ENCODE measurements around the gene NDUFS8. TPM values are rescaled to one million over a fixed set of nuclear protein-coding genes. Genes with fewer than 3 reads are reported as not detected.

NDUFS8 gene
- total RNA-seq, 1 donor from 2014 or later: 137 TPM

DNA sequence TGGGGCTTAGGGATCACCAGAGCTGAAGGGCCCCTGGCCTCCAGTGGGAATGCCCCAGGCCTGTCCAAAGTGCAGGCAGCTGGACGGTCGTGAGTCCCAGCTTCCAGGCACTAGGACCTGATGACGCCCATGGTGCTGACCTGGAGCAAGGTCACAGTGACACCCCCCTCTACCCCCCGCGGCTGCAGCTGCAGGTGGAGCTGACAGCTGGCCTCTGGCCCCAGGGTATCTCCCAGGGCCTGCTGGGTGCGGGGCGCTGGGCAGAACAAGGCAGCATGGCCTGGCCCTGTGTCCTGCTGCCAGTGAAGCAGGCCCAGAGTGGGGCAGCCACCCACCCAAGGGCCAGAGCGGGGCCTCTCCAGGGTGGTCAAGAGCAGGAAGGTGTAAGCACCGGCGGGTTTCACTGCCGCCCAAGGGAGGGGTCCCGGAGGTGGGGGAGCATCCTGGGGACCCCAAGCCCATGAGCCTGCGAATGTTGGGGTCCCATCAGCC is 7.8 kb downstream of the NDUFS8 start:
- H3K9me3 Mint-ChIP-seq: no peaks in the 10 kb centered on the region
- peaks cover 4% of the 10 kb centered on the region for H3K36me3 Mint-ChIP-seq (ENCODE audit: low read depth)
- H3K27me3 Mint-ChIP-seq (ENCODE audit: insufficient read depth): no peaks in the 10 kb centered on the region
- H3K4me1 Mint-ChIP-seq (ENCODE audit: low read depth): peaks cover 11% of the 10 kb centered on the region
- peak overlapping the region; percentile 93 for H3K4me3 Mint-ChIP-seq
- no peak overlapping the region for H3K27ac Mint-ChIP-seq
- DNase-seq (ENCODE audit: low spot score): no peak
- intact Hi-C loops (cut with micrococcal nuclease): loop anchor here (2.0 kb wide), 1 partner anchor 83 kb away; the partner anchor contains the start of gene CHKA

- no peaks in the 10 kb centered on the region for H3K27me3 Mint-ChIP-seq (ENCODE audit: insufficient read depth)
- peak within 1 kb of the TSS; percentile 93 for H3K4me3 Mint-ChIP-seq
- peak within 1 kb of the TSS; percentile 94 for H3K27ac Mint-ChIP-seq
- peaks cover 11% of the 10 kb centered on the region for H3K4me1 Mint-ChIP-seq (ENCODE audit: low read depth)
- peaks cover 4% of the 10 kb centered on the region for H3K36me3 Mint-ChIP-seq (ENCODE audit: low read depth)
- DNase-seq (ENCODE audit: low spot score): peak; percentile 54
- intact Hi-C loops (cut with micrococcal nuclease): loop anchor here (1.0 to 2.0 kb wide), 2 partner anchors 9 to 82 kb away; partner anchors contain the start of genes CHKA and NDUFS8
- H3K9me3 Mint-ChIP-seq: no peaks in the 10 kb centered on the region
Observed at GRCh38 chr11:68038718-68039525, 8.4 kb downstream of the NDUFS8 start, which contains the start of gene TCIRG1. TSS of gene TCIRG1 (plus strand) at chr11:68039025. CDS start at chr11:68041272, 2,247 bp downstream.

DNA sequence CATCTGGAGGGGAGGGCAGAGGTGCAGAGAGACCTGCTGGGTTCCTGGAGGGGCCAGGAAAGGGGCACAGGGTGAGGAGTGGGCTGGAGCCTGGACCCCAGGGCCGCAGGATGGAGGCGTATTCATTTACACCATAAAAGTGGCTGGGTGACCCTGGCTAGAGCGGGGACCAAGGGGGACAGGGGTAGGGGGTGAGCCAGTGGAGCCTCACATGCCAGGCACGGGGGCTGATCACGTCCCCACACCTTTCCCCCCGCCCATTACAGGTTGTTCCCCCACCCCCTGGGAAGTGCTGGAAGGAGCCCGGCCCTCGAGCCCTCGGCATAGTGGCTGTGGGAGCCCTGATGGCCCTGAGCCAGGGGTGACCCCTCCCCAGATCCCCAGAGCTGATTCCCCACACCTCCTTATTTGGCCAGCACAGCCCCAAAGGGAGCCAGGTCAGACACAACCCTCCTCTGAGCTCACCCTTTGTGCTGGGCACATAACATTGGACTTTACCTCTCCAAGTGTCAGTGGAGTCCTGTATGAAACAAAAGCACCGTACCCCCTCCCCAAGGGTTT is 9.1 kb downstream of the NDUFS8 start:
- peak overlapping the region; percentile 93 for H3K4me3 Mint-ChIP-seq
- peaks cover 11% of the 10 kb centered on the region for H3K4me1 Mint-ChIP-seq (ENCODE audit: low read depth)
- peak overlapping the region; percentile 94 for H3K27ac Mint-ChIP-seq
- intact Hi-C loops (cut with micrococcal nuclease): loop anchor here (1.0 to 2.0 kb wide), 3 partner anchors 9 to 81 kb away; partner anchors contain the start of genes CHKA, NDUFS8 and UNC93B1
- no peaks in the 10 kb centered on the region for H3K27me3 Mint-ChIP-seq (ENCODE audit: insufficient read depth)
- H3K36me3 Mint-ChIP-seq (ENCODE audit: low read depth): peaks cover 4% of the 10 kb centered on the region
- H3K9me3 Mint-ChIP-seq: no peaks in the 10 kb centered on the region
- no peak for DNase-seq (ENCODE audit: low spot score)

- Mint-ChIP-seq H3K4me1 (ENCODE audit: low read depth) (peaks cover 11% of the 10 kb centered on the region), H3K27me3 (ENCODE audit: insufficient read depth) (no peaks in the 10 kb centered on the region), H3K9me3 (no peaks in the 10 kb centered on the region), H3K27ac (peak overlapping the region; percentile 94), H3K36me3 (ENCODE audit: low read depth) (peaks cover 4% of the 10 kb centered on the region), H3K4me3 (peak overlapping the region; percentile 93)
- DNase-seq (ENCODE audit: low spot score): peak; percentile 55
- intact Hi-C loops (cut with micrococcal nuclease): loop anchor here (1.0 kb wide), 1 partner anchor 36 kb away; the partner anchor contains the start of gene UNC93B1
Observed at GRCh38 chr11:68040101-68040956, 9.8 kb downstream of the NDUFS8 start.

DNA sequence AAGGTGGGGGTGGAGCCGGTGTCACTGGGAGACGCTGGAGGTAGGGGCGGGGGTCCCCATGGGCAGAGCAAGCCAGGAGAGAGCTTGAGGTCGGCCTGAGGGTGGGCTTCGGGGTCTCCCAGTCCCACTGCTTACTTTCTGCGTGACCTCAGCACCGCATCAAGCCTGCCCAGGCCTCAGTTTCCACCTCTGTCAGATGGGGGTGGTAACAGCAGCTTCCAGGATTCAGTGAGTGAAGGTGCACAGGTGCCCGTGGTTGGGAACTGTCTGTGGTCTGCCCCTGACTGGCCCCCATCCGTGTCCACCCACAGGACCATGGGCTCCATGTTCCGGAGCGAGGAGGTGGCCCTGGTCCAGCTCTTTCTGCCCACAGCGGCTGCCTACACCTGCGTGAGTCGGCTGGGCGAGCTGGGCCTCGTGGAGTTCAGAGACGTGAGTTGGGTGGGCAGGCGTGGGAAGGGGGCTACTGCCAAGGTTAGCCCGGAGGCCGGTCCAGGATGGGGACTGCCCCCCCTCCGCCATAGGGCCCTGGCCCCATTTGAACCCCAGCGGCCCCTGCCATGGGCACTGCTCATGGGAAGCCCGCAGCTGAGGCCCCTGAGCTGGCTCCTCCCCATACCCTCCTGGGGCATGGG is 10.6 kb downstream of the NDUFS8 start:
- Mint-ChIP-seq H3K27ac (peak overlapping the region; percentile 94), H3K9me3 (no peaks in the 10 kb centered on the region), H3K4me1 (ENCODE audit: low read depth) (peaks cover 11% of the 10 kb centered on the region), H3K4me3 (peak overlapping the region; percentile 93), H3K36me3 (ENCODE audit: low read depth) (peaks cover 4% of the 10 kb centered on the region), H3K27me3 (ENCODE audit: insufficient read depth) (no peaks in the 10 kb centered on the region)
- DNase-seq (ENCODE audit: low spot score): no peak
- intact Hi-C loops (cut with micrococcal nuclease): loop anchor here (1.0 kb wide), 1 partner anchor 37 kb away; the partner anchor contains the start of gene UNC93B1

DNA sequence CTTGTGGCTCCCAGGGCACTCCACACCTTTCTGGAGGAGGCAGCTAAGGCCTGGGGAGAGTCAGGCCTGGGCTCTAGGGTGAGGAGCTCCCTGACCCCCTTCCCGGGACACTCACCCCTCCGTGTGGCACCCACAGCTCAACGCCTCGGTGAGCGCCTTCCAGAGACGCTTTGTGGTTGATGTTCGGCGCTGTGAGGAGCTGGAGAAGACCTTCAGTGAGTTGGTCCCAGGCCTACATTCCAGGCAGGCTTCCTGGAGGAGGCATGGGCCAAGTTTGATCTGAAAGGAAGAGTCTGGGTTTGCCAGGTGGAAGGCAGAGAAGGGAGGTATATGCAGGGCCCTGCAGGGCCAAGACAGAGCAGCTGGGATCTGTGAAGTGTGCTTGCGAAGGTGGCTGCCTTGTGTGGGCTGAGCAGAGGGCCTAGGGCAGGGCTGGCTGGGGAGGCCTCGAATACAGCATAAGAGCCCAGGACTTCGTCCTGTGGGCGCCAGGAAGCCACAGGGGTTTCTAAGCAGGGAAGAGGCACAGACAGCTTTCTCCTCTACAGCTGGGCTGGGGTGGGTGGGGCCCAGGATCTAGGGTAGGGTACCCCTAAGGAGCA is 11.2 kb downstream of the NDUFS8 start:
- peak overlapping the region; percentile 51 for H3K4me3 Mint-ChIP-seq
- DNase-seq (ENCODE audit: low spot score): no peak
- H3K9me3 Mint-ChIP-seq: no peaks in the 10 kb centered on the region

GRCh38 chr11:68042219-68043028 is 11.9 kb downstream of the NDUFS8 start:
- H3K27me3 Mint-ChIP-seq (ENCODE audit: insufficient read depth): no peaks in the 10 kb centered on the region
- H3K4me3 Mint-ChIP-seq: peak overlapping the region; percentile 11
- no peak overlapping the region for H3K27ac Mint-ChIP-seq
- peaks cover 2% of the 10 kb centered on the region for H3K4me1 Mint-ChIP-seq (ENCODE audit: low read depth)
- H3K9me3 Mint-ChIP-seq: no peaks in the 10 kb centered on the region
- intact Hi-C loops (cut with micrococcal nuclease): no loop called here
- no peak for DNase-seq (ENCODE audit: low spot score)
- H3K36me3 Mint-ChIP-seq (ENCODE audit: low read depth): peaks cover 7% of the 10 kb centered on the region

More for the DNA sequence above, 11.2 kb downstream of the NDUFS8 start:
- intact Hi-C loops (cut with micrococcal nuclease): no loop called here
- Mint-ChIP-seq H3K36me3 (ENCODE audit: low read depth) (peaks cover 5% of the 10 kb centered on the region), H3K27ac (peak overlapping the region; percentile 48), H3K4me1 (ENCODE audit: low read depth) (peaks cover 9% of the 10 kb centered on the region), H3K27me3 (ENCODE audit: insufficient read depth) (no peaks in the 10 kb centered on the region)

- H3K36me3 Mint-ChIP-seq (ENCODE audit: low read depth): peaks cover 8% of the 10 kb centered on the region
- no peaks in the 10 kb centered on the region for H3K4me1 Mint-ChIP-seq (ENCODE audit: low read depth)
- H3K4me3 Mint-ChIP-seq: no peak overlapping the region
- H3K27me3 Mint-ChIP-seq (ENCODE audit: insufficient read depth): no peaks in the 10 kb centered on the region
- no peak for DNase-seq (ENCODE audit: low spot score)
- H3K9me3 Mint-ChIP-seq: no peaks in the 10 kb centered on the region
- no peak overlapping the region for H3K27ac Mint-ChIP-seq
- intact Hi-C loops (cut with micrococcal nuclease): no loop called here
Observed at GRCh38 chr11:68043029-68043348, 12.5 kb downstream of the NDUFS8 start.

- no peak overlapping the region for H3K27ac Mint-ChIP-seq
Observed at GRCh38 chr11:68043349-68044144, 13.1 kb downstream of the NDUFS8 start.

GRCh38 chr11:68044145-68044813 is 13.8 kb downstream of the NDUFS8 start:
- H3K36me3 Mint-ChIP-seq (ENCODE audit: low read depth): peaks cover 8% of the 10 kb centered on the region
- intact Hi-C loops (cut with micrococcal nuclease): no loop called here
- DNase-seq (ENCODE audit: low spot score): no peak
- no peaks in the 10 kb centered on the region for H3K9me3 Mint-ChIP-seq
- H3K4me1 Mint-ChIP-seq (ENCODE audit: low read depth): no peaks in the 10 kb centered on the region
- no peak overlapping the region for H3K27ac Mint-ChIP-seq
- H3K4me3 Mint-ChIP-seq: no peak overlapping the region
- no peaks in the 10 kb centered on the region for H3K27me3 Mint-ChIP-seq (ENCODE audit: insufficient read depth)

More at GRCh38 chr11:68043349-68044144, 13.1 kb downstream of the NDUFS8 start:
- no peak for DNase-seq (ENCODE audit: low spot score)
- Mint-ChIP-seq H3K27me3 (ENCODE audit: insufficient read depth) (no peaks in the 10 kb centered on the region), H3K36me3 (ENCODE audit: low read depth) (peaks cover 8% of the 10 kb centered on the region), H3K4me3 (no peak overlapping the region), H3K4me1 (ENCODE audit: low read depth) (no peaks in the 10 kb centered on the region), H3K9me3 (no peaks in the 10 kb centered on the region)
- intact Hi-C loops (cut with micrococcal nuclease): no loop called here
